ENCODE results near the gene DGKZ.

GRCh38 chr11:46298699-46299433, 48.4 kb upstream of the DGKZ start:
- TF ChIP-seq CTCF (IDR thresholded peaks at IDR 0.05; ENCODE audit: low read depth, low read length) (no peak), EZH2phosphoT487 (IDR thresholded peaks at IDR 0.05; ENCODE audit: low read depth) (no peak)

Data from OCI-LY3 (cell line).